ENCODE measurements around the gene CACNA1C. TPM values are rescaled to one million over a fixed set of nuclear protein-coding genes. Genes with fewer than 3 reads are reported as not detected.
"Not testable (repeated sequence)": the region's sequence is repeated elsewhere in the genome, so short reads cannot be mapped to it uniquely, and the experiment has no call there.

The CACNA1C gene
- polyA plus RNA-seq, 1 donor from 2014 or later, result 0.06 TPM

DNA sequence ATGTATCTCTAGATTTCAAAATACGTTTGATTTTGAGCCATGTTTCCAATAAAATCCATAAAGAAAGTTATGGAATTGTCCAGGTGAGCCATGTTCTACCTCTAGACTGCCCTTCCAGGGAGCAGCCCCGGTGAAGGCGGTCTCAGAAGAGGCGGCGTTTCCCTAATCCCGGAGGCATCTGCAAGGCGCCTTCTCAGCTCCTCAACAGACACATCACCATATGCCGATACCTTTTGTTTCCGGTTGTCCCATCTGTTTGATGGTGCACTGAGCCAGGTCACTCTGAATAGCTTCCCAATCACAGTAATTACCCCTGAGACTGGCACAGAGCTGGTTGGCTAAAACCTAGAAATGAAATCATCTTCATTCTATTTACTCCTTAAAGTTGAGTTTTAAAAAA is 436.5 kb downstream of the CACNA1C start:
- H3K4me1 Mint-ChIP-seq, result no peaks in the 10 kb centered on the region
- no peaks in the 10 kb centered on the region for H3K36me3 Mint-ChIP-seq
- no peak overlapping the region for H3K27ac Mint-ChIP-seq
- no peak overlapping the region for H3K4me3 Mint-ChIP-seq
- no peaks in the 10 kb centered on the region for H3K9me3 Mint-ChIP-seq
- H3K27me3 Mint-ChIP-seq, result peaks cover 15% of the 10 kb centered on the region

DNA sequence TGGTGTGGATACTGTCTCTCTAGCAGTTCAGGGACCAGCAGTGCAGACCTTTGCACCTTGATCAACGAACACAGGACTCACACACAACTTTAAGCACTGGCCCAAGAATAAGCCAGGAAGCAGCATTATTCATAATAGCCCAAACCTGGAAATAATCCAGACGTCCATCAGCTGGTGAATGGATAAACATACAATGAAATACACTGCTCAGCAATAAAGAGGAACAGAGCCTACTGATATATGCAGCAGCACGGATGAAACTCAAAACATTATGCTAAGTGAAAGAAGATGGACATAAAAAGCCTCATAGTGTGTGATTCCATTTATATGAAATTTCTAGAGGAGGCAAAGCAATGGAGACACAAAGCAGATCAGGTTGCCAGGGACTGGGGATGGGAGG is 438.0 kb downstream of the CACNA1C start:
- H3K9me3 Mint-ChIP-seq, result no peaks in the 10 kb centered on the region
- H3K27me3 Mint-ChIP-seq, result peaks cover 17% of the 10 kb centered on the region
- H3K27ac Mint-ChIP-seq, result no peak overlapping the region
- H3K4me3 Mint-ChIP-seq, result no peak overlapping the region
- H3K36me3 Mint-ChIP-seq, result no peaks in the 10 kb centered on the region
- no peaks in the 10 kb centered on the region for H3K4me1 Mint-ChIP-seq

DNA sequence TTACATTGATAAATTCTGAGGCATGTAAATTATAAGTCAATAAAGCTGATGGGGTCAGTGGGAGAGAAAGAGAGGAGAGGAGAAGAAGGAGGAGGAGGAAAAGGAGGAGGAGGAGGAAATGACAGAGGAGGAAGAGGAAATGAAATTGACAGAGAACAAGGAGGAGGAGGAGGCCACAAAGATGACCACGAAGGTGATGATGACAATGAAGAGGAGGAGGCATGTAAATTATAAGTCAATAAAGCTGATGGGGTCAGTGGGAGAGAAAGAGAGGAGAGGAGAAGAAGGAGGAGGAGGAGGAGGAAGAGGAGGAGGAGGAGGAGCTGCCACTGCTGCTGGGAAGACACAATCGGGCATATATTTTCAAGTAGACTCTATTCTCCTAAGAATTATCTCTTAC is 438.6 kb downstream of the CACNA1C start:
- H3K36me3 Mint-ChIP-seq, H3K9me3 Mint-ChIP-seq, H3K4me3 Mint-ChIP-seq, H3K4me1 Mint-ChIP-seq, H3K27ac Mint-ChIP-seq: not testable (repeated sequence)
- peaks cover 20% of the 10 kb centered on the region for H3K27me3 Mint-ChIP-seq

DNA sequence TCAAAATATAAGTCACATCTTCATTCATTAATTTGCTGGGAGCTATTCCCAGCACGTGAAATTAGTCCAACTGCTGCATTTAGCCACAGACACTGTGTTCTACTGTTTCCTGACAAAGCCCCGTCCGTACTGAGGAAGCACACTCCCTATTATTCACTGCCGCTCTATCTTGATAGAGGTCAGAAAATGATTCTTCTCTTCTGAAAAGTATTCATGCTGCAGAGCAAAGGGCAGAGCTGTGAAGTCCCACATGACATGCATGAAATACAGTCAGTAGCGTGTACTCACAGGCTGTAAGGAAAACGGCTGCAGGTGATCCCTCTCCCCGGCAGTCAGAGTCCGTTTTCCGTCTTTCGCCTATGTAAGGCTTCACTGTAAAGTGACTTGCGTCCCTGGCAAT is 439.4 kb downstream of the CACNA1C start:
- Mint-ChIP-seq H3K4me1 (no peaks in the 10 kb centered on the region), H3K27ac (no peak overlapping the region), H3K9me3 (no peaks in the 10 kb centered on the region), H3K4me3 (no peak overlapping the region), H3K27me3 (peaks cover 18% of the 10 kb centered on the region), H3K36me3 (no peaks in the 10 kb centered on the region)

DNA sequence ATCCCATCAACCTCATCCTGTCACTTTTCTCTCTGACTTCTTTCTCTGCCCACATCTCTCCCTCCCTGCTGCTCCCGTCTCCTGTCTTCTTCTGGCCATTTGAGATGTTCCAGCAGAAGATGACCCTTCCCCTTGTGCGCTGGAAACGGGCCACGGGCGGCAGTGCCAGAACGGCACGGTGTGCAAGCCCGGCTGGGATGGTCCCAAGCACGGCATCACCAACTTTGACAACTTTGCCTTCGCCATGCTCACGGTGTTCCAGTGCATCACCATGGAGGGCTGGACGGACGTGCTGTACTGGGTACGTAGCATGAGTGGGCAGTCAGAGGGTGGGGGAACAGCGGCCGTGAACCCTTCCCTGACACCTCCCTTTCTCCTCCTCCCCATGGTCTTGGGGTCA is 440.3 kb downstream of the CACNA1C start:
- no peak overlapping the region for H3K4me3 Mint-ChIP-seq
- no peaks in the 10 kb centered on the region for H3K4me1 Mint-ChIP-seq
- no peaks in the 10 kb centered on the region for H3K9me3 Mint-ChIP-seq
- peaks cover 18% of the 10 kb centered on the region for H3K27me3 Mint-ChIP-seq
- no peaks in the 10 kb centered on the region for H3K36me3 Mint-ChIP-seq
- no peak overlapping the region for H3K27ac Mint-ChIP-seq

DNA sequence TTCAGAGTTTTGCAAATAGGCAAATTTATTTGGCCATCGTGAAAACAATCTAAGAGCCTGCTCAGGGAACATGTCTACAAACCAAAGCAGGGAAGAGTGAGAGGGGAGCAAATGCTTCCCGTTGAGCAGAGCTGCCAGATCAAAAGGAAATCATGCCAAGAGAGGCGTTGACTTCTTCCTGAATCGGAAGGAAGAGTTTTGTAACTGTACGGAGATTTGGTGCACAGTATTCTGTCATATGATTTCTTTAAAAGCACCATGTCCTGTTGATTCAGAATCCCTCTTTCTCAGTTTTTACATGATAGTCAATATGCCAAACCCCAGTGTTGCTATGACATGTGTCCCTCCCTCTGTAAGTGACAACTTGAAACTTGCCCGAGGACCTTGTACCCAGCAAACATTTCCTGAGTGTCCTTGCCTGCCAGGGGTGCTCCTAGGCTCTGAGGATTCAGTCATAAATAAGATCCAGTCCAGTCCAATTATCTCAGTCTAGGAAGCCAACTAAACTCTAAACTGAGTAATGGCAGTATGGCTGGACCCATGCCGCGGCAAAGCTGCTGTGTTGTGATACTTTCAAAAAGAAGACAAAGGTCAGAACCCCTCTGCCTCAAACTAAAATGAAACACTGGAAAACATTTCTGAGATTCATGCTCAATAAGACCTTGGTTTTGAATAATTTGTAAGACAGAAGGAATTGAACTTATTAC is 441.9 kb downstream of the CACNA1C start:
- H3K4me1 Mint-ChIP-seq, result no peaks in the 10 kb centered on the region
- peak overlapping the region in 1 of 3 donors; percentile 31 for H3K27ac Mint-ChIP-seq
- peaks cover 20% of the 10 kb centered on the region for H3K27me3 Mint-ChIP-seq
- no peaks in the 10 kb centered on the region for H3K36me3 Mint-ChIP-seq
- H3K4me3 Mint-ChIP-seq, result no peak overlapping the region
- H3K9me3 Mint-ChIP-seq, result no peaks in the 10 kb centered on the region

DNA sequence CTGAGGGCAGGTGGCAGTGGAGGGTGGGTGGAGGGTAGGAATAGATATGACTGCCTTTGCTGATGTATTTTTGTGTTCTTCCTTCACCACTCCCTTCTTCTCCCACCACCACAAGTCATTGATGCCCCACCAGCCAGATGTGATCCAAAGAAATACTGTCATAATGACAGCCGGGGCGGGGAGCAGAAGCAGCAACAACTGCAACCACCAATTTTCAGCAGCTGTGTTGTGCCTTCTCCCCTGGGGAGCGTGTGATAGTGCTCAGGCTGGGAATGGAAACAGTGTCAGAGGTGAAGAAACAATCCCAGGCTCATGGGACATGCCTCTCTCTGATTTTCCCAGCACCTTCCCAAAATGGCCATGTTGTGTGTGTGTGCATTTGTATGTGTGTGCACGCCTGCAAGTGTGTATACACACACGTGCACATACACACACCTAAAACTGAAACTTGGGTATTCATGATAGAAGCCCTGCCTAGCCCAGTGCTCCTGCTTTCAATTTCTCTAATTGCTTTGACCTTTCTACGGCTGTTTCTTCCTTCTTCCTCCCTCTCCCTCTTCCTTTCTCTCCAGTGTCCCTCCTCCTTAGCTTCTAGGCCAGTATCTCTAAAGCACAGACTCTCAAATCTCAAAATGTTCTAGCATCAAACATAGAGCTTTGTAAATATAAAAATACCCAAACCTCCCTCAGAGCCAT is 442.8 kb downstream of the CACNA1C start:
- H3K27ac Mint-ChIP-seq, result no peak overlapping the region
- no peaks in the 10 kb centered on the region for H3K36me3 Mint-ChIP-seq
- H3K4me1 Mint-ChIP-seq, result peaks cover 0 to 2% (median 0%) of the 10 kb centered on the region in 3 donors
- no peak overlapping the region for H3K4me3 Mint-ChIP-seq
- no peaks in the 10 kb centered on the region for H3K9me3 Mint-ChIP-seq
- peaks cover 23% of the 10 kb centered on the region for H3K27me3 Mint-ChIP-seq

DNA sequence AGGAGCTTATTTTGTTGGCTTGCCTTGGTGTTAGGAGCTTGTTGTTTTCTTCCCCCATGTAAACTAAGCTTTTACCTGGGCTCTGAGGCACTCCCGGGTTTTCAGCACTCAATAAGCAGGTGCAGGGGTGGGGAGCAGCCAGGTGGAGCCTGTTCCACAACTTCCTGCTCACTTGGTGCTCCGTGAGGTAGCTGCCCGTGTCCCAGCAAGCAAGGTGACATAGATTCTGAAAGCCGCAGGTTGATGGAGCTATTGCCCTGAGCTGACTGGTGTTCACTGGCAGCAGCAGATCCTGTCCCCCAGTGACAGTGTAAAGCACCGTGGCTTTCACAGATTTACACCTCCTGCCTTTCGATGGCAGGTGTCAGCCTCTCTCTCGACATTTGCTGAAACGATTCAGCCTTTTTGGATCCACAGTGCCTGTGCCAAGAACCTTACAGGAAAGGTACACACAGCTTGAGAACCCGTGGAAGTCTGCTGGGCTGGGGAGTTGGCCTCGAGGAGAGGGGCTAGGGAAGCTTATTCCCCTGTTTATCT is 446.2 kb downstream of the CACNA1C start:
- Mint-ChIP-seq H3K27ac (no peak overlapping the region), H3K9me3 (peaks cover 0 to 4% (median 0%) of the 10 kb centered on the region in 3 donors), H3K4me1 (peaks cover 0 to 2% (median 0%) of the 10 kb centered on the region in 3 donors), H3K4me3 (no peak overlapping the region), H3K36me3 (no peaks in the 10 kb centered on the region), H3K27me3 (peaks cover 17% of the 10 kb centered on the region)

DNA sequence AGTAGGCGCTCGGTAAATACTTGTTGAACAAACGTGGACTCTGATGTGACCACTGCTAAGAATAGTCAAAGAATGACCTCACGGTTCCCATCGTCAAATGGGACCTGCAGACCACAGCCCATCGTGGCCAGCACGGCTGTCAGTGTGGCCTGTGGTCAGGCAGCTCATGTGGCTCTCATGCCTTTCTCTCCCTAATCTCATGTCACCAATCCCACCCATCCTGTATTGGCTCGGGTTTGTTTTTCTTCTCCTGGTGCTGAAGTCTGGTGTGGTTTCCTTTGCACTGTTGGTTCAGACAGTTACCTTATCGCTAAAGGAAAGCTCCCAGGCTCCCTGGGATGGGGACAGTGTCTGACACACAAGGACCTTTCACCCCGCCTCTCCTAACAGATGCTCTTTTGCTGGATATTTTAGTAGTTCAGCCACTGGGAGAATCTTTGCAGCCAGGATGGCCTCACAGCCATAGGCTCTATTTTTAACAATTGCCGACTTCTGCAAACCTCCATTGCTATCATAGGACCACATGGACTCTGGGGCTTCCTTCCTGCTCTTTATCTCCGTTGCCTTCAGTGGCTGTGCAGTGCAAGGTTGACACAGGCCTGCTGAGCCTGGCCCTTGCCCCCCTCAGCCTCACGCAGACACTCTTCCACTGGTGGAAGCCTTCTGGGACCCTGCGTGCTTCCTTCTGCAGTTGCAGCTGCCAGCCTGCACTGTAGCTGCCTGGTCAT is 448.8 kb downstream of the CACNA1C start:
- Mint-ChIP-seq H3K9me3 (peaks cover 0 to 4% (median 0%) of the 10 kb centered on the region in 3 donors), H3K27me3 (peaks cover 8% of the 10 kb centered on the region), H3K4me1 (peaks cover 0 to 2% (median 0%) of the 10 kb centered on the region in 3 donors), H3K4me3 (no peak overlapping the region), H3K36me3 (no peaks in the 10 kb centered on the region), H3K27ac (peak overlapping the region in 1 of 3 donors; percentile 67)

DNA sequence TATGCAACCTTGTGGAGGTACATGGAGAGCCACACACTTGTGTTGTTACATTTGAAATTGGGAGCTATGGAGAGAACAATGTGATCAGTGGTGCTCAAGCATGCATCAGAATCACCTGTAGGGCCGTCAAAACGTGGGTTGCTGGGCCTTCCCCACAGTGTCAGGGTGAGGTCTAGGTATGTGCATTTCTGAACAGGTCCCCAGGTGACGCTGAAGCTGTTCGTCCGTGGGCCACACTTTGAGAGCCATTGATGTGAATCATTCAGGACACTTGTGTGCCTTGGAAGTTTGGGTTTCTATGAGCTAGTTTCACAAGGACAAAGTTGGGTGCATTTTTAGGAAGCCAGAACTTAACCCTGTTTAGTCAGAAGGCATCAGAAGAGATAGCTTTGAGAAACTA is 450.2 kb downstream of the CACNA1C start:
- peaks cover 8% of the 10 kb centered on the region for H3K27me3 Mint-ChIP-seq
- H3K9me3 Mint-ChIP-seq, result peaks cover 0 to 4% (median 0%) of the 10 kb centered on the region in 3 donors
- peaks cover 0 to 2% (median 0%) of the 10 kb centered on the region in 3 donors for H3K4me1 Mint-ChIP-seq
- H3K27ac Mint-ChIP-seq, result no peak overlapping the region
- H3K4me3 Mint-ChIP-seq, result no peak overlapping the region
- H3K36me3 Mint-ChIP-seq, result no peaks in the 10 kb centered on the region

DNA sequence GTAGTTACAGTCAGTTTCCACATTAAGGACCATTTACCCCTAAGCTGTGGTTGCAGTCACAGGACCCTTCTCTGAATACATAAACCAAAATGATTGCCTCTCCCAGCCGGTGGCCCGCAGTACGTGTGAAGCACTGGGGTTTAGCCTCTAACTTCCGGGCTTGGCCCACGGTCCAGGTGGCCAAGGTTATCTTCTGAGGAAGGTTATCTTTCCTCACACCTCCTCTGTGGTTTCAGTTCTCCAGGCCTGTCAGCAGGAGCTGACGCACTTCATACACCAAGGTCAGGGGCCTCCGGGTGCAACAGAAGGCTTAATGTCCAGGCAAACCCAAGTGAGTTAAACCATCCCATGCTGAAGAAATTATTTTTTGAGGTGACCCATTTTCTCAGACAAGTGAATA is 451.0 kb downstream of the CACNA1C start:
- peaks cover 8% of the 10 kb centered on the region for H3K27me3 Mint-ChIP-seq

DNA sequence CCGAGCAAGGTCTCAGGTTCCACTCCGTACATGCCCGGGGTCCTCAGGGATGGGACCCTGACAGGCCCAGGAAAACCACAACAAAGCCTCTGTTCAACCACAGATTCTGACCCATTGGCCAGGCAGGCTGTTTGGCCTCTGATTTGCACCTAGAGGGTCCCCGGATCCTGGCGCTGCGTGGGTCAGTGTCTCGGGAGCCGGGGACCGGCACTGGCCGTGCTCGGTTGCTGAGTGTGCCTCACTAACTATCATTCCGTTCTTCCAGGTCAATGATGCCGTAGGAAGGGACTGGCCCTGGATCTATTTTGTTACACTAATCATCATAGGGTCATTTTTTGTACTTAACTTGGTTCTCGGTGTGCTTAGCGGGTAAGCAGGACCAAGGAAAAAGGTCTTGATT is 451.8 kb downstream of the CACNA1C start:
- Mint-ChIP-seq H3K36me3 (no peaks in the 10 kb centered on the region), H3K4me3 (no peak overlapping the region), H3K4me1 (peaks cover 0 to 2% (median 0%) of the 10 kb centered on the region in 3 donors), H3K9me3 (peaks cover 0 to 6% (median 0%) of the 10 kb centered on the region in 3 donors), H3K27me3 (peaks cover 6% of the 10 kb centered on the region), H3K27ac (no peak overlapping the region)

More for the DNA sequence above, 451.0 kb downstream of the CACNA1C start:
- Mint-ChIP-seq H3K9me3 (peaks cover 0 to 4% (median 0%) of the 10 kb centered on the region in 3 donors), H3K4me3 (no peak overlapping the region), H3K4me1 (peaks cover 0 to 2% (median 0%) of the 10 kb centered on the region in 3 donors), H3K36me3 (no peaks in the 10 kb centered on the region), H3K27ac (no peak overlapping the region)

DNA sequence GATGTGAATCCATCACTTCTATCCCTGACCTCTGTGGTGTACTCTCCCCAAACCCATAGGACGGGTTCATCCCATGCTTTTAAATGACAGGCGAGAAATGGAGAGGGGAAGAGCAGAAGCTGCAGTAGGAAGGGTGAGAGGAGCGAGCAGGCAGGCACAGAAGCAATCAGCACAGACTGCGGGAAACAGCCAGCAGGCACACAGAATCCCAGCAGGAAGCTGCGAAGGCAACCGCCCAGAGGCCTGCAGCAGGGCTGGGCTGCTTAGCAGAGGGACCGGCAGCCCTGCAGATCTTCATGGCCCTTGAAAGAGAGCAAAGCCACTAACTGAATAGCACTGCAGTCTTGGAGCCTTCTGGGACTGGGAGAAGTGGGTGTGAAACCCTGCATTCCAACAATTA is 455.0 kb downstream of the CACNA1C start:
- Mint-ChIP-seq H3K9me3 (peaks cover 0 to 2% (median 0%) of the 10 kb centered on the region in 3 donors), H3K27ac (no peak overlapping the region), H3K36me3 (no peaks in the 10 kb centered on the region), H3K4me1 (no peaks in the 10 kb centered on the region), H3K4me3 (no peak overlapping the region), H3K27me3 (peaks cover 3% of the 10 kb centered on the region)

DNA sequence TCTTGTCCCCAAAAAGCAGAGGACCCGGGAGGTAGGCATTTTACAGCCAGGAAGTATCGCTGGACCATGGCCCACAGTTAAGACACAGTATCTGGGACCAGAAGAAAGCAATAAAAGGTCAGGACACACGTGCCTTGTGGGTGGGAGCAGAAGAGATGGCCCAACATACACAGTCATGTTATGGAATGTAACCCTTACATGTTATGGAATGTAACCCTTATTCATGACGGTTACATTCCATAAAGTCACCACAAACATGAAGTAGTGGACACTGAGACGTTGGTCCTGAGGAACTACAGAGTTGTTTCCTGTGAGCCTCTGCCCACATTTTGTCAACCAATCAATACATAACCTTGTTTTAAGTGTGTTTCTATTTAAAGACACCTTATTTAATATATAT is 456.4 kb downstream of the CACNA1C start:
- peaks cover 0 to 2% (median 0%) of the 10 kb centered on the region in 3 donors for H3K9me3 Mint-ChIP-seq
- H3K4me1 Mint-ChIP-seq, result no peaks in the 10 kb centered on the region

DNA sequence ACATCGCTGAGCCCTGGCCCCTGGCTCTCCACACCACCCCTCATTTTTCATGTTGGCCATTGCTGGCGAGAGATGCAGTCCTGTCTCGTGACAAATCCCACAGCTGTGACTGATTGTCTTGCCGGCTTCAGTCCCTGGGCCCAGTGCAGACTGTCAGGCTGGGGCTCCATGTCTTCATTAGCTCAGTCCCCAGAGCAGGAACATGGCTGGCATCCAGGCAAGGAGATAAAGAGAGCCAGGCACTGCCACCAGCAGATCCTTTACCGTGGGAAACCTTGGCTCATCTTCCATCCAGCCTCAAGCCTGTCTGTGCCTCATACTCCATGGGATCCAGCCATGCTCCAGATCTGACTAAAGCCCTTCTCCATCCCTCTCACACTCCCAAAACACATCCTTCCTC is 457.3 kb downstream of the CACNA1C start:
- H3K4me3 Mint-ChIP-seq, result no peak overlapping the region
- H3K9me3 Mint-ChIP-seq, result peaks cover 0 to 2% (median 0%) of the 10 kb centered on the region in 3 donors
- peaks cover 2% of the 10 kb centered on the region for H3K36me3 Mint-ChIP-seq
- no peaks in the 10 kb centered on the region for H3K4me1 Mint-ChIP-seq
- H3K27me3 Mint-ChIP-seq, result no peaks in the 10 kb centered on the region
- no peak overlapping the region for H3K27ac Mint-ChIP-seq

More for the DNA sequence above, 456.4 kb downstream of the CACNA1C start:
- Mint-ChIP-seq H3K36me3 (peaks cover 2% of the 10 kb centered on the region), H3K27me3 (peaks cover 3% of the 10 kb centered on the region), H3K4me3 (no peak overlapping the region), H3K27ac (no peak overlapping the region)
